GM12875 (cell line): ENCODE data around the gene EP400.
"Not testable (repeated sequence)": the region's sequence is repeated elsewhere in the genome, so short reads cannot be mapped to it uniquely, and the experiment has no call there.

Source experiments
- H3K4me3 ChIP-seq: one replicate; pipeline ENCODE4 v1.5.1; 2011; ENCODE audit warnings: low read depth, low read length, control low read depth
- CTCF ChIP-seq: IDR thresholded peaks from 2 replicates; pipeline ENCODE4 v1.5.1; 2011; ENCODE audit warnings: low read depth, mild to moderate bottlenecking, control low read depth, inconsistent platforms, low read length, moderate library complexity, borderline replicate concordance; ENCODE audit not compliant: insufficient read depth

EP400 gene

DNA sequence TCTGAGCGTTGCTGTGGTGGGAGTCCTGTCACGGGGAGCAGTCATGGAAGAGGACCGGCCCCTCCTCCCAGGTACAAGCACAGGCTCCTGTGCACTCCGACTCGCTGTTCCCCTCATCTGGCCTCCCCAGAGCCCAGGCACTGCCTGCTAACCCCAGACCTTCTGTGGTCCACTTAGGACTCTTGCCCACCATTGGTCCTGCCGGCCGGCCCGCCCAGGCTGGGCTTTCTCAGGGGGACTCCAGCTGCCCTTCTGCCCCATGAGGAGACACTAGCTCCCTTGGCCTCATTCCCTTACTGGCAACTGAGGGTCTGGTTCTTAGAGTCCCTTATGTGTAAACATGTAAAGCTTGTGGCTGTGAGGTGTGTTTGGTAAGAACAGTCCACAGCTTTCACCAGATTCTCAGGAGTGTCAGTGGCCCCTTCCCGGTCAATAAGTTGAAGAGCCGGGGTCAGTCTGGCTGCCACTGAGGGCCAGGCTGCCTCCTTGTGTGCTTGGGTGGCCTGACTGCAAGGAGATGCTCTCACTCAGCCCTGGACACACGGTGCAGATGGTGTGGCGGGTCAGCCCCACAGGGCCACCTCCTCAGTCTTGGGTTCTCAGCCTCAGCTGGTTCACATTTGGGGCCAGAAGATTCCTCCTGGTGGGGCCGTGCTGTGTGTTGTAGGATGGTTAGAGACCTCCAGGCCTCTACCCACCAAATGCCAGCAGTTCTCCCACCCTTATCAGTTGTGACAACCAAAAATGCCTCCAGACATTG is 150.7 kb downstream of the EP400 start:
- H3K4me3 ChIP-seq, result no peak overlapping the region
- no peak for TF ChIP-seq CTCF

DNA sequence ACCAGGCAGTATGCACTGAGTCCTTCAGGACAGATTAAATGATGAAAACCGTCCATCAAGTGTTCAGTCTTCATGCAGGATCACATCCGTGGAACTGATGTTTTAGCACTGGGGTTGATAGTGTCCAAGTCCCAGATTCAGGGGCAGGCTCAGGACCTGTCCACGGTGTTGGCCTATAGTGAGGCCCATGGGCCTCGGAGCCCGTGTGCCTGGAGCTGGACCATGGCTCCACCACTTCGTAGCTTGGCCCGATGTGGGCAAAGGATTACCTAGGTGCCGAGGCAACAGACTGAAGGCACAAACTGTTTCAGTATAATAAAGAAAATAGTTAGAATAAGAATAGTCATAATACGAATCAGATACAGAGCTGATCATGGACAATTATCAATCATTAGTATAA is 152.6 kb downstream of the EP400 start:
- TF ChIP-seq CTCF, result no peak
- H3K4me3 ChIP-seq, result no peak overlapping the region

DNA sequence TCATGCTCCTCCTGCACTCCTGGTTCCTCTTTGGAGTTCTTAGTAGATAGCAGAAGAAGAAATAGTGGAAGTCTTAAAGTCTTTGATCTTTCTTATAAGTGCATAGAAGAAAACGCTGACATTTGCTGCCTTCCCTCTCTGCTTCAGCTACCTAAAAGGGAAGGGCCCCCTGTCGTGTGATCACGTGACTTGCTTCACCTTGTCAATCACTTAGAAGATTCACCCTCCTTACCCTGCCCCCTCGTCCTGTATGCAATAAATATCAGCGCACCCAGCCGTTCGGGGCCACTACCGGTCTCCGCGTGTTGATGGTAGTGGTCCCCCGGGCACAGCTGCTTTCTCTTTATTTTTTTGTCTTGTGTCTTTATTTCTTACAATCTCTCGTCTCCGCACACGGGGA is 153.3 kb downstream of the EP400 start:
- H3K4me3 ChIP-seq, result not testable (repeated sequence)

DNA sequence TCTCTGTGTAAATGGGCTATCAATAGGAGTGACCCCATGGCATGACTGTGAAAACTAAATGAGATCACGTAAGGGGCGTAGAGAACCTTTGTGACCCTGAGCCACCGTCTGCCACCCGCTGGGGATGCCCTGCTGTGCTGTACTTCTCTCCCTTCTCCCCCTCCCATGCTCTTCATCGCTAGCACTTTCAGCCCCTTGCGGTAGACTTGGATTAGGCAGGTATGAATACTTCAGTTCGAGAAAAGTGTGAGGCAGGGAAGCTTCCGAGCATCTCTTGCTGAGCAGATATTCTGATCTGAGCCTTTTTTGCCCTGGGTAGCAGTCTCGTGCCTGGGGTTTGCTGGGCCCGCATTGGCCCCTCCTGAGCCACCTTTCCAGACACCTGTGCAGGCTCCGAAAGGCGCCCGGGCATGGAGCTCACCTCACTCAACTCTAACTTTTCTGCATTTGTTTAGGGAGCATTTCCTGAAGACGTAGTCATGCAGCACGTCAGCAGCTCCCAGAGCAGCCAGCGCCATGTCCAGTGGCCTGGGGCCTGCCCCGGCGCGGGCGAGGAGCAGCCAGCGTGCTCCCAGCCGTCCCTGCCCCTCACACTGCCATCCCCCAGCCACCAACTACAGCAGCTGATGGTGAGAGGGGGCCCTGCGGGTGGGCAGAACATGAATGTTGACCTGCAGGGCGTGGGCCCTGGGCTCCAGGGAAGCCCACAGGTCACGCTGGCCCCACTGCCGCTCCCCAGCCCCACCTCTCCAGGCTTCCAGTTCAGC is 154.0 kb downstream of the EP400 start:
- TF ChIP-seq CTCF, result no peak
- H3K4me3 ChIP-seq, result no peak overlapping the region

- TF ChIP-seq CTCF, result no peak
- no peak overlapping the region for H3K4me3 ChIP-seq
Measured at GRCh38 chr12:132105467-132105866, 155.7 kb downstream of the EP400 start.

DNA sequence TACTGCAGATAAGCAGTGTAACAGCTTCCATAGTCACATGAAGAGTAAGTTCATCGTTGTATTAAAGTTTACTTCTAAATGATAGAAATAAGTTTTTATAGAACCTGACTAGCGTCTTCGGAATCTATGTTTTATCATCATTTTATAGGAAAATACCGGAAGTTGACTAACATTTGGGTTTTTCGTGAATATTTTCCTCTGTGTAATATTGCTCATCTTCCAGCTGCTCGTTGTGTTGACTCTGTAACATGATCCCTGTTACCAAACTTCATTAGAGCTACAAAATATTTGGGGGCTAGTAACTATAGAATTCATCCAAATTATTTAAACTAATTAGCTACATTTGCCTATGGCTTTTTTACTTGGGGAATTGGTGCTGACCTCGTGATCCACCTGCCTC is 157.2 kb downstream of the EP400 start:
- no peak overlapping the region for H3K4me3 ChIP-seq
- TF ChIP-seq CTCF, result no peak

- H3K4me3 ChIP-seq, result no peak overlapping the region
- no peak for TF ChIP-seq CTCF
Measured at GRCh38 chr12:132108211-132108832, 158.6 kb downstream of the EP400 start.
